GM19025 (cell line): ENCODE data around the gene MRNIP.

Source experiments
- ATAC-seq: cut with Tn5 transposase; IDR thresholded peaks from one replicate; pipeline ENCODE4 v1.9.1; 2021; ENCODE audit warnings: mild to moderate bottlenecking, low read depth, moderate library complexity; ENCODE audit not compliant: unreplicated experiment

Gene MRNIP

GRCh38 chr5:179812135-179812825, 46.3 kb downstream of the MRNIP start:
- no peak for ATAC-seq

DNA sequence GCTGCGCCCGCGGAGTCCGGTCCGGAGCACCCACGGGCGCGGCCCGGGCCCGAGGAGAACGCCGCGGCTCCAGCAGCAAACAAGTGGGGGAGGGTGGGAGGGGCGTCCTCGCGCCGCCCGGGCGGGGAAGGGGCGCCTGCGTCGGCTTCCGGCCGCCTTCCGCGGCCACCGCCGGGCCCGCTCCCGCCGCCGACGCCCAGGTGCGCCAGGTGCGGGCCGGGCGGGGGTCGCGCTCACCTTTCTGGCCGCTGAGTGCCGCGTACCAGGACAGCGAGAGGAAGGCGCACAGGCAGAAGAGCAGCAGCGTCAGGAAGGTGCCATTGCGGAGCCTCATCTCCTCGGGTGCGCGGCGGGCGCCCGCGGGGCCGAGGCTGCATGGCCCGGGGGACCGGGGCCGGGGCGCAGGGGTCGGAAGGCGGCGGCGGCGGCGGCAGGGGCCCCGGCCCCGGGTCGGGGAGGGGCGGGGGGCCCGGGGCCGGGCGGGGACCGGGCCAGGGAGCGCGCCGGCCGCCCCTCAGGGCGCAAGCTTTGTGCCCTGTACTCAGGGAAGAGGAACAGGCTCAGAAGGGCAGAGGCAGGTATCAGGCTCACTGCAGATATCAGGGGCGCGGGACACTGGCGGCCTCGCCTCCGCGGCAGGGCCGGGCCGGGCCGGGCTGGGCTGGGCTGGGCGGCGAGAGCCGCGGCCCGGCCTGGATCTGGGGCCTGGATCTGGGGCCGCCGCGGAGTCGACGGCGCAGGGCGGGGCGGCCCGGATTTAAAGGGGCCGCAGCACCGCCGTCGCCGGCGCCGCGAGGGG, 52.2 kb downstream of the MRNIP start, which contains the start of gene MGAT4B:
MGAT4B (minus strand) TSS at position 617 of the 799 bp plus-strand sequence; CDS start at position 334, 283 bp downstream.
- peak; percentile 72 for ATAC-seq

DNA sequence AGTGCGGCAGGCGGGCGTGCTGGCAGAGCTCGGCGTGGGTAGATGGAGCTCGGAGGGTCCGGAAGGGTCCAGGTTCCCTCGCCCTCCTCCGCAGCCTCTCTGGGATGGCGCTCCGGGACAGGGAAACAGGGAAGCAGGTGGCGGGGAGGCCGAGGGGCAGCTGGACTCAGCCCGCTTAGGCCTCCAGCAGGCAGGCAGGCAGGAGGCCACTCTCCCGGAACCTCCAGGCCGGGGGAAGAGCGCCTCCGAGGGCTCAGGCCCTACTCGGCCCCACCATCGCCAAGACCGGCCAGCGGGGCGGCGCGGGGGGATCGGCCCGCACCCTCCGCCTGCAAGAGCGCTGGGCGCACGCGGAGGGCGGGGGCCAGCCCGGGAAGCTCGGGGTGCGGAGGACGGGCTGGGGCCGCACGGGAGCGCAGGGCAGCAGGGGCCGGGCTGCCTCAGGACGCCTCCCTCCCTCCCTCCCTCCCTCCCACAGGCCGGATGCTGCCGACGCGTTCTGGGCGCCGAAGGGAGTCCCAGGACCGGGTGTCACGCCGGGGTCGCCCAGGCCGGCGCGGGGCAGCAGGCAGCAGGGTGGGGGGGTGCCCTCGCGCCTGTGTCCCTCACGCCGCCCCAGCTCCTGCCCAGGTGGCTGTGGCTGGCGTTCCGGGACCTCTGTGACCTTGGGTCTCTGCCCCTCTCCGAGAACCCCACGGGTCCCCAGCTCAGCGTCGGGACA, 52.9 kb downstream of the MRNIP start:
- ATAC-seq = peak; percentile 17

DNA sequence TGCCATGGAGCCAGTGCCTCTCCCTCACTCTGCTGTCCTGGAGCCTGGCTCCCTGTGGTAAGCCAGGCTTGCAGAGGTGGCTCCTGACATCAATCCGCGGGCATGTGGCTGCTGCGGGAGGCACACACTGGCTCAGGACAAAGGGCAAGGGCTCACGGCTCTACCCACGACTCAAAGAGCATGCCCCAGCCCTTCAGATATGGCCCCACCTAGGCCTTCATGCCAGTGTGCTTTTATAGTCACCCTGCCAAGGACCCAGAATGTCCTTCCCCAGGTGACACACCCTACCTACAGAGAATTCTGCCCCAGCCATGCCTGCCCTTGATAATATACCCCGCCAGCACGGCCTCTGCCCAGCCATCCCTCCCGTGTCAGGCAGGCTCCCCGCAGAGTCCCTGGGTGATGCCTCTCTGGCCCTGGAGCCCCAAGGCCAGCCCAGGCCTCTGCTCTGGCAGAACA, 53.5 kb downstream of the MRNIP start:
- no peak for ATAC-seq

- ATAC-seq = no peak
These were observed 54.1 kb downstream of the MRNIP start for GRCh38 chr5:179804555-179804947.

- ATAC-seq = no peak
These were observed 54.7 kb downstream of the MRNIP start for GRCh38 chr5:179803651-179804554.

GRCh38 chr5:179802950-179803562, 55.6 kb downstream of the MRNIP start:
- no peak for ATAC-seq

GRCh38 chr5:179802207-179802883, 56.3 kb downstream of the MRNIP start:
- no peak for ATAC-seq

DNA sequence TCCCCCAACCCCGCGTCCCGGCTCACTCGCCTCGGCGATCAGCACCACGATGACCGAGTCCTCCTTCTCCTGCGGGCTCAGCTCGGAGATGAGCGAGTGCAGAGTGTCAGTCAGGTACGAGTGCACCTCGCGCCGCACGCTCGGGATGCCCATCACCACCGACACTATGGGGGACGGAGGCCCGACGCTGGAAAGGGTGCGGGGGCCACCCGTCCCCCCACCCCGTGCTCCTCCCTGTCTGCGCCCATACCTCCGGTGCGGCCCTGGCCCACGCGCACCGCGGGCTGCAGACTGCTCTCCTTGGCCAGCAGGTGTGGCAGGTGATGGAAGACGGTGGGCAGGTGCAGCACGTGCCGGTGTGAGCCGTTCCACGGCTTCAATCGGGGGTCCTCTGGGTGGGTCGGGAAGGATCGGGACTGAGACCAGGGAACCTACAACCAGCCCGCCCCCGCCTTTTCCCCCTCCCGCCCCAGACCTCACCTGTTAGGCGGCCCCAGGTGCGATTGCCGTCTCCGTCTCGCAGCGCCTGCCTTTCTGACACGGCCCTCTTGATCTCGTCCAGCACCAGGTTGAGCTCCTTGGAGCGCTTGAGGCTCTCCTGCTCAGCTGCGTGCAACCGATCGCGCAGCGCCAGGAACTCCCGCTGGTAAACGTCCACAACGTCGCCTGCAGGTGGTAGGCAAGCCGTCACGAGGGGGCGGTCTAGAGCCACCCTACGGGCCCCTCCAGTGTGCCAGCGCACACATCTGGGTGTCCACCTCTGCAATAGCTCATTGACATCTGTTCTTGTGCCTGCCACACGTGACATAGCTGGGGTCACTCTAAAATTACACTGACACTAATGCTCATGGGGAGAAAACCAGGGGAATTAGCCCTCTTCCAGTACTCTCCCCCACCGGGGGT, 57.1 kb downstream of the MRNIP start:
- ATAC-seq = peak; percentile 27

GRCh38 chr5:179800696-179801201, 57.9 kb downstream of the MRNIP start:
- ATAC-seq = no peak

DNA sequence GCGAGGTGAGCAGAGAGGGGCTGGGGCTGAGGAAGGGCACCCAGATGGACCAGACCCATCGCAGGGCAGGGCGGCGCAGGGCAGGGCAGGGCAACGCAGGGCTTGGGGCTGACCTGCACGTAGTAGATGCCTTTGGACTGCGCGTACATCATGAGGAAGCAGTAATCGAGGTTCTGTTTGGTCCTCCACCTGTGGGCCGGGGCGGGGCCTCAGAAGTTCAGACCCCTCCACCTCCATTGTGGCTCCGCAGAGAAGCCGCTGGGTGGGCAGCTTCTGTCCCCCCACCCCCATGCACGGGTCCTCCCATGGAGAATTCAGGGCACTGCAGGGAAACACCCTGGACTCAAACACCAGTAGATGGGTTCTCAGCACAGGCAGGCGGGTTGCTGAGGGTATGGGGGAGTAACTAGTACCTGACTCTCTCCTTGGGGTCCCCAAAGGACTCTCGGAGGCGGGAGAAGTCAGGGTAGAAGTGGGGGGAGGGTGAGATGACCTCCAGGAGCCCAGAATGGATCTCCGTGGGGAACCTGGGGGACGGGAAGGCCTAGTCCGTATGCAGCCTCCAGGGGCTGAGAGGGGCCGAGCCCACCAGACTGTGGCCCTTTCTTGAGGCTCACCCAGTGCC, 58.4 kb downstream of the MRNIP start:
- ATAC-seq = no peak

GRCh38 chr5:179799644-179799973, 59.0 kb downstream of the MRNIP start:
- ATAC-seq = no peak

- no peak for ATAC-seq
These were observed 59.6 kb downstream of the MRNIP start for GRCh38 chr5:179798771-179799643.

- no peak for ATAC-seq
These were observed 60.4 kb downstream of the MRNIP start for GRCh38 chr5:179798144-179798770.

- ATAC-seq = no peak
These were observed 60.9 kb downstream of the MRNIP start for GRCh38 chr5:179797741-179798140.
